Tongue (tissue), 2 donors: ENCODE results near the gene ZNF814. TPM values are rescaled to one million over a fixed set of nuclear protein-coding genes. Genes with fewer than 3 reads are reported as not detected.
"Not testable (repeated sequence)": the region's sequence is repeated elsewhere in the genome, so short reads cannot be mapped to it uniquely, and the experiment has no call there.

ENCODE experiments used
- DNase-seq: peaks from one replicate; pipeline ENCODE4 v3.0.0-alpha.2; 2015
- total RNA-seq: library from RNA; depleted of rRNA; stranded (reverse); fragments of >200 nt; gene quantifications from one replicate; pipeline ENCODE4 v1.2.3, GENCODE V29; 2014

ZNF814 gene
- total RNA-seq, 1 donor from 2014 or later, result 11.2 TPM

DNA sequence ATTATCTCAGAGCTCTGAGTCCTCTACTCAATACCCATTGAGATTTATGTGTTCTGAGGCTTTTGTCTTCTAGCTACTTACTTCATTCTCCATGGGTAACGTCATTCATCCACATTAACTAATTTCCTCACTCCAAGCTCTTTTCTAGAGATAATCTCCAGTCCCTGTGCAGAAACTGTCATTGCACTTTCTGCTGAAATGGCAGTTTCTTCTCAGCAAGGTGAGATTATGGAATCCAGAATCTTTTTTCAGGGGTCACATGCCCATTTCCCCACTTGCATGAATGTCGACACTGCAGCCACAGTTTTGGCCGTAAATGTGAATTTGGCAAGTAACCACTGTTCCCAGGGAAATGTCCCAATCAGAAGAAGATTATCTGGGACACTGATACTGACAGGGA, 26.5 kb downstream of the ZNF814 start:
- DNase-seq, result not testable (repeated sequence)

GRCh38 chr19:57854117-57854516, 34.7 kb downstream of the ZNF814 start:
- not testable (repeated sequence) for DNase-seq

GRCh38 chr19:57851812-57852603, 36.8 kb downstream of the ZNF814 start:
- not testable (repeated sequence) for DNase-seq

- DNase-seq, result peak; percentile 14
Measured at GRCh38 chr19:57850553-57851017, 38.3 kb downstream of the ZNF814 start.

GRCh38 chr19:57849666-57850473, 39.0 kb downstream of the ZNF814 start, which contains the start of gene ZNF587:
Gene ZNF587, plus strand, starts transcription at chr19:57849859. Its CDS starts 180 bp downstream, at chr19:57850039.
- DNase-seq, result peak; percentile 92

- DNase-seq, result not testable (repeated sequence)
Measured at GRCh38 chr19:57849162-57849665, 39.6 kb downstream of the ZNF814 start.

GRCh38 chr19:57847164-57847563, 41.7 kb downstream of the ZNF814 start:
- not testable (repeated sequence) for DNase-seq

DNA sequence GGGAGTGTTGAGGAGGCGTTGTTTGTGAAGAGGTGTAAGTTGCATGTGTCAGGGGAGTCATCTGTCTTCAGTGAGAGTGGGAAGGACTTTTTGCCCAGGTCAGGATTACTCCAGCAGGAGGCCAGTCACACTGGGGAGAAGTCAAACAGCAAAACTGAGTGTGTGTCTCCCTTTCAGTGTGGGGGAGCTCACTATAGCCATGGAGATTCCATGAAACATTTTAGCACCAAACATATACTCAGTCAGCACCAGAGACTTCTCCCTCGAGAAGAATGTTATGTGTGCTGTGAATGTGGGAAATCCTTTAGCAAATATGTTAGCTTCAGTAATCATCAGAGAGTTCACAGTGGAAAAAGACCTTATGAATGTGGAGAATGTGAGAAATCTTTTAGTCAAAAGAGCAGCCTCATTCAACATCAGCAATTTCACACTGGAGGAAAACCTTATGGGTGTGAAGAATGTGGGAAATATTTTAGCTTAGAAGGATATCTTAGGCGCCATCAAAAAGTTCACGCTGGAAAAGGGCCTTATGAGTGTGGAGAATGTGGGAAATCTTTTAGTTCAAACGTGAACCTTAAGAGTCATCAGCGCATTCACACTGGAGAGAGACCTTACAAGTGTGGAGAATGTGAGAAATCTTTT, 47.6 kb downstream of the ZNF814 start:
- DNase-seq, result no peak

DNA sequence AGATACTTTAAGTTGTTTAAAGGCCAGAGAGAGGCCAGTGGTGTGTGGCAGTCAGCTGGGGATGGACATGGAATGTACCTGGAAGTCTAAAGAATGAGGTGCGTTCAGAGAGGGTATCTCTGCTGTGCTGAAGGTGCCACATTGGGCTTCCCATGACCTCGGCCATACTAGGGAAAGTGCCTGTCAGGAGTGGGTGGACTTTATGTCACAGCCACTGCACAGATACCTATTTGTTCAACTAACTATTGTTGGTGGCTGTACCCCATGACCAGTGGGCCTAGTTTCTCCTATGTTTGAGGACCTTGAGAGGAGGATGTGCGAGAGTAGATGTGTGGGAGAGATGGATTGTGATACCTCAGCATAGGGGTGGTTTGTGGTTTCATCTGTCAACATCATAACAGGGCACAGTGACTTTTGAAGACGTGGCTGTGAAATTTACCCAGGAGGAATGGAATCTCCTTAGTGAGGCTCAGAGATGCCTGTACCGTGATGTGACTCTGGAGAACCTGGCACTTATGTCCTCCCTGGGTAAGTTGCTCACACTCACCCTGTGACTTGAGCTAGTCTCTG, 50.1 kb downstream of the ZNF814 start:
- DNase-seq, result not testable (repeated sequence)

DNA sequence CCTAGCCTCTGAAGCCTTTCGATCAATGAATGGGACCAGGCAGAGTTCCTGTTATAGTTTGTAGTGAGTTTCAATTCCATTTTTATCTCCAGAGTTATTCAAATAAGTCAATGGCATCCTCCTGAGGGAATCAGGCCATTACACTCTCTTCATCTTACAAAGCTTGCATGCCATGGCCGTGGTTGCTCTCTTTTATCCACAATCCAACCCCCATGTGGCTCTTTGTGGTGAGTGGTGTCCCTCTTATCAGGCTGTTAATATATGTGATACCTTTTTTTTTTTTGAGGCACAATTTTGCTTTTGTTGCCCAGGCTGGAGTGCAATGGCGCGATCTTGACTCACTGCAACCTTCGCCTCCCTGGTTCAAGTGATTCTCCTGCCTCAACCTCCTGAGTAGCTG, 51.8 kb downstream of the ZNF814 start:
- DNase-seq, result not testable (repeated sequence)

- peak; percentile 91 for DNase-seq
Measured at GRCh38 chr19:57830071-57830602, 58.7 kb downstream of the ZNF814 start, which contains the start of gene ZNF587B. Gene ZNF587B, plus strand, starts transcription at chr19:57830299. Its CDS starts 230 bp downstream, at chr19:57830529.

GRCh38 chr19:57829316-57829715, 59.5 kb downstream of the ZNF814 start:
- DNase-seq, result no peak

GRCh38 chr19:57825511-57825910, 63.3 kb downstream of the ZNF814 start:
- DNase-seq, result no peak

DNA sequence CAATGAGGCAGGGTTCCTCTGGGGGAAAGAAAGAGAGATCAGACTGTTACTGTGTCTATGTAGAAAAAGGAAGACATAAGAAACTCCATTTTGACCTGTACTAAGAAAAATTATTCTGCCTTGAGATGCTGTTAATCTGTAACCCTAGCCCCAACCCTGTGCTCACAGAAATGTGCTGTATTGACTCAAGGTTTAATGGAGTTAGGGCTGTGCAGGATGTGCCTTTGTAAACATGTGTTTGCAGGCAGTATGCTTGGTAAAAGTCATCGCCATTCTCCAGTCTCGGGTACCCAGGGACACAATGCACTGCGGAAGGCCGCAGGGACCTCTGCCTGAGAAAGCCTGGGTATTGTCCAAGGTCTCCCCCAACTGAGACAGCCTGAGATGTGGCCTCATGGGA, 65.2 kb downstream of the ZNF814 start:
- DNase-seq, result not testable (repeated sequence)

- DNase-seq, result not testable (repeated sequence)
Measured at GRCh38 chr19:57823155-57823554, 65.7 kb downstream of the ZNF814 start.

DNA sequence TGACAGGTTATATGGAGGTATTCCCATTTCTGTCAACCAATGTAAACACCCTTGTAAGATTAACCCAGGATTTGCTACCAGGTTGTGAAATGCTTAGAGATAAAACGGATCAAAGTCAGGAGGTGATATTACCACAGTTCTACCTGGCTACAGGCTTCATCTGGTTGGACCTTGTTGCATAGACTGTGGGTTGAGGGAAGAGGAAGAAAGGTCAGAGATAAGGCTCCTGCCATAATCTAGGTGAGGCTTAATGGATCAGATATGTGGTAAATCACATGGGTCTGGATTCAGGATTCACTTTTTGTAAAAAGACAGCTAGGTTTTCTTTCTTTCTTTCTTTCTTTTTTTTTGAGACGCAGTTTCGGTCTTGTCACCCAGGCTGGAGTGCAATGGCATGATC, 67.3 kb downstream of the ZNF814 start:
- not testable (repeated sequence) for DNase-seq

GRCh38 chr19:57821095-57821494, 67.7 kb downstream of the ZNF814 start:
- not testable (repeated sequence) for DNase-seq

- DNase-seq, result no peak
Measured at GRCh38 chr19:57820599-57820998, 68.2 kb downstream of the ZNF814 start.

- DNase-seq, result peak; percentile 96
Measured at GRCh38 chr19:57819475-57820148, 69.2 kb downstream of the ZNF814 start.

- DNase-seq, result no peak
Measured at GRCh38 chr19:57818378-57818777, 70.5 kb downstream of the ZNF814 start.

DNA sequence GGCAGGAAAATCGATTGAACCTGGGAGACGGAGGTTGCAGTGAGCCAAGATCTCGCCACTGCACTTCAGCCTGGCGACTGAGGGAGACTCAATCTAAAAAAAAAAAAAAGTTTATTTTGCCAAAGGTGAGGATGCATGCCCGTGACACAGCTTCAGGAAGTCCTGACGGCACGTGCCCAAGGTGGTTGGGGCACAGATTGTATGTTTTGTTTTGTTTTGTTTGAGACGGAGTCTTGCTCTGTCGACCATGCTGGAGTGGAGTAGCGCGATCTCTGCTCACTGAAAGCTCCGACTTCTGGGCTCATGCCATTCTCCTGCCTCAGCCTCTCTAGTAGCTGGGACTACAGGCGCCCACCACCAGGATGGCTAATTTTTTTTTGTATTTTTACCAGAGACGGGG, 70.9 kb downstream of the ZNF814 start:
- no peak for DNase-seq
